Astrocyte of the cerebellum (primary cell): ENCODE results near the gene WDR74.
"Not testable (repeated sequence)": the region's sequence is repeated elsewhere in the genome, so short reads cannot be mapped to it uniquely, and the experiment has no call there.

Experiments
- DNase-seq: peaks from one replicate; pipeline ENCODE4 v3.0.0-alpha.2; 2011; ENCODE audit warnings: low read depth
- H3K4me3 ChIP-seq: 2 replicates; pipeline ENCODE4 v1.5.1; 2011; ENCODE audit warnings: mild to moderate bottlenecking, low read depth, low read length, moderate library complexity
- in situ Hi-C: cut with HindIII; loops from 2 replicates; pipeline ENCODE4 v1.10.0; 2017; ENCODE audit warnings: low sequenced_read_pairs
- TF ChIP-seq, protein P1 (sequence below): IDR thresholded peaks from 2 replicates; pipeline ENCODE4 v1.5.1; 2012; ENCODE audit warnings: low read length, low read depth, moderate library complexity, mild to moderate bottlenecking; ENCODE audit errors: missing control alignments

Gene WDR74

DNA sequence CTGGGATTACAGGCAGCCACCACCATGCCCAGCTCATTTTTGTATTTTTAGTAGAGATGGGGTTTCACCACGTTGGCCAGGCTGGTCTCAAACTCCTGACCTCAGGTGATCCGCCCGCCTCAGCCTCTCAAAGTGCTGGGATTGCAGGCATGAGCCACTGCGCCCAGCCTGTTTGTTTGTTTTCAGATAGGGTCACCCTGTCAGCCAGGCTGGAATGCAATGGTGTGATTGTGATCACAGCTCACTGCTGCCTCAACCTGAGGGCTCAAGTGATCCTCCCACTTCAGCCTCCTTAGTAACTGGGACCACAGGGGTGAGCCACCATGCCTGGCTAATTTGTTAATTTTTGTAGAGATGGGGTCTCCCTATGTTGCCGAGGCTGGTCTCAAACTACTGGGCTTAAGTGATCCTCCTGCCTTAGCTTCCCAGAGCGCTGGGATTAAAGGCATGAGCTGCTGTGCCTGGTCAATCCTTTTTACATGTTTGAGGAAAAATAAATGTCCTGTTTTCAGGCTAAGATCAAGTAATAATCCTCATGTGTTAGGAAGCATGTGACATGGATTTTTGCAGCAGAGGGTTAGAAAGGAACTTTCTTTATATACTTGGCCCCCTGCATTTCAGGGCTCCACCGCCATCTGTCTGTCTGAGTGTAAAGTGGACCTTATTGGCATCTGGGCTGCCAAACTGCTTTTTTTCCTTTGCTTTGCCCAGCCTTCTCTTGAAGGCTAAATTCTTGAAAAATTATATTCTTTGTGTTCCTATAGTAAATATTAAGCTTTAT, 36.5 kb upstream of the WDR74 start:
- H3K4me3 ChIP-seq, result no peak overlapping the region
- no peak for DNase-seq
- TF ChIP-seq, protein P1, sequence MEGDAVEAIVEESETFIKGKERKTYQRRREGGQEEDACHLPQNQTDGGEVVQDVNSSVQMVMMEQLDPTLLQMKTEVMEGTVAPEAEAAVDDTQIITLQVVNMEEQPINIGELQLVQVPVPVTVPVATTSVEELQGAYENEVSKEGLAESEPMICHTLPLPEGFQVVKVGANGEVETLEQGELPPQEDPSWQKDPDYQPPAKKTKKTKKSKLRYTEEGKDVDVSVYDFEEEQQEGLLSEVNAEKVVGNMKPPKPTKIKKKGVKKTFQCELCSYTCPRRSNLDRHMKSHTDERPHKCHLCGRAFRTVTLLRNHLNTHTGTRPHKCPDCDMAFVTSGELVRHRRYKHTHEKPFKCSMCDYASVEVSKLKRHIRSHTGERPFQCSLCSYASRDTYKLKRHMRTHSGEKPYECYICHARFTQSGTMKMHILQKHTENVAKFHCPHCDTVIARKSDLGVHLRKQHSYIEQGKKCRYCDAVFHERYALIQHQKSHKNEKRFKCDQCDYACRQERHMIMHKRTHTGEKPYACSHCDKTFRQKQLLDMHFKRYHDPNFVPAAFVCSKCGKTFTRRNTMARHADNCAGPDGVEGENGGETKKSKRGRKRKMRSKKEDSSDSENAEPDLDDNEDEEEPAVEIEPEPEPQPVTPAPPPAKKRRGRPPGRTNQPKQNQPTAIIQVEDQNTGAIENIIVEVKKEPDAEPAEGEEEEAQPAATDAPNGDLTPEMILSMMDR, result no peak
- in situ Hi-C loops, result no loop called here

DNA sequence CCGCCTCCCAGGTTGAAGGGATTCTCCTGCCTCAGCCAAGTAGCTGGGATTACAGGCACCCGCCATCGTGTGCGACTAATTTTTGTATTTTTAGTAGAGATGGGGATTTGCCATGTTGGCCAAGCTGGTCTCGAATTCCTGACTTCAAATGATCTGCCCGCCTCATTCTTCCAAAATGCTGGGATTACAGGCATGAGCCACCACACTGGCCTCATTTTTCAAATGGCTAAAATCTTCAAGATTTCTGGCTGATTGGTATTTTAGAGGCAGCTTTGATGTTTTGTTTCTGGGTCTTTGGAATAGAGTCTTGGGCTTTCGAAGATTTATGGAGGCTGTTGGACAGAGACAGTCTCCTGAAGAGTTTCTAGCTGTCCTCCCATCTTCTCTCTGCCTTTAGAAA, 35.5 kb upstream of the WDR74 start:
- in situ Hi-C loops, result no loop called here

DNA sequence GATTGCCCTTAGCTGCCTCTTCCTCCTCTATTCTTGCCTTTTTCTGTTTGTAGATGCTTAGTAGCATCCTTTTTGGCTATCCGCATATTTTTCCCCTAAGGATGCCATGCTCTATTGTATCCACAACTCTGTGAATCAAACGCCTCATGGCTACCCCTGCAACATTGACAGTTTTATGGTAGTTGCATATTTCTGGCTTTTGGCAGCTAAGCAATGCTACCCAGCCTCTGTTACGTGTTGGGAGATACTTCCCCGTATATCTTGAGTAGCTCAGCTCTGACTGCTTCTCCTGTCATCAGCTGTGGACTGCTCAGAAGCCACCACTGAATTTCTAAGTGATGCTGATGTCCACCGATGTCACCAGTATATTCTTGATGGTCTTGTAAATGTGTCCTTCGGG, 26.2 kb upstream of the WDR74 start:
- no peak overlapping the region for H3K4me3 ChIP-seq
- in situ Hi-C loops, result no loop called here
- DNase-seq, result no peak
- TF ChIP-seq, protein P1, result no peak

More for the DNA sequence above, 35.5 kb upstream of the WDR74 start:
- H3K4me3 ChIP-seq, result no peak overlapping the region
- DNase-seq, result no peak
- TF ChIP-seq, protein P1, result no peak

GRCh38 chr11:62863687-62864335, 24.4 kb upstream of the WDR74 start:
- TF ChIP-seq, protein P1, result no peak
- no peak for DNase-seq
- no peak overlapping the region for H3K4me3 ChIP-seq
- in situ Hi-C loops, result no loop called here

GRCh38 chr11:62861564-62862192, 22.3 kb upstream of the WDR74 start:
- in situ Hi-C loops, H3K4me3 ChIP-seq, DNase-seq: not testable (repeated sequence)

- TF ChIP-seq, protein P1, result no peak
- no peak overlapping the region for H3K4me3 ChIP-seq
- no peak for DNase-seq
- in situ Hi-C loops, result no loop called here
These were observed 21.6 kb upstream of the WDR74 start for GRCh38 chr11:62860835-62861563.

- DNase-seq, in situ Hi-C loops, H3K4me3 ChIP-seq: not testable (repeated sequence)
These were observed 19.9 kb upstream of the WDR74 start for GRCh38 chr11:62859281-62859703.
